Spleen (tissue), 7 donors: ENCODE data around the gene ZNF385C.
"Not testable (repeated sequence)": the region's sequence is repeated elsewhere in the genome, so short reads cannot be mapped to it uniquely, and the experiment has no call there.

Experiments used
- CTCF ChIP-seq, 11 experiments: fragments of 200-600 bp in 7 of 11; fragments of 450-650 bp in 4 of 11; sonication (generic) in 4 of 11; IDR thresholded peaks in 8 of 11; conservative IDR thresholded peaks in 3 of 11; 1 replicate in 7 of 11; 2 replicates in 4 of 11; pipeline versions ENCODE4 v1.4.0 to v1.8.0; 2016 to 2021; ENCODE audit warnings: antibody characterized with exemption in 11 of 11, inconsistent platforms in 4 of 11, mild to moderate bottlenecking in 1 of 11
- POLR2A ChIP-seq, 3 donors: fragments of 450-650 bp; IDR thresholded peaks; one replicate each; pipeline ENCODE4 v1.5.1; 2017; ENCODE audit warnings: antibody characterized with exemption in 3 of 3, mild to moderate bottlenecking in 1 of 3
- POLR2AphosphoS5 ChIP-seq, 3 donors: sonication (generic); formaldehyde crosslinking; IDR thresholded peaks; one replicate each; pipeline ENCODE4 v1.5.1; 2017; ENCODE audit warnings: antibody characterized with exemption in 3 of 3
- donor health status: DM: no; HTN: no; CAD: no; lungs with moderate emphysema.
- donor health status: DM: no; HTN: no; CAD: no.
- donor health status: DM: no; HTN: no; CAD: no.

GRCh38 chr17:42012363-42012762 is 85.9 kb downstream of the ZNF385C start:
- not testable (repeated sequence) for TF ChIP-seq CTCF (IDR thresholded peaks at IDR 0.05 in 8 of 11, conservative IDR thresholded peaks at IDR 0.05 in 3 of 11); POLR2AphosphoS5 (IDR thresholded peaks at IDR 0.05); POLR2A (IDR thresholded peaks at IDR 0.05)
